T-cell (primary cell): ENCODE measurements around the gene LCE6A. TPM values are rescaled to one million over a fixed set of nuclear protein-coding genes. Genes with fewer than 3 reads are reported as not detected.
A peak's percentile ranks its signal among the peaks of the same experiment; 100 is the strongest.

ENCODE experiments used
- ATAC-seq, 4 experiments: fragments of 200-7000 bp in 3 of 4; fragments of 150-1000 bp in 1 of 4; cut with Tn5 transposase; replicated peaks in 1 of 4; 1 replicate in 3 of 4; 2 replicates in 1 of 4; pipeline ENCODE4 v1.10.0; 2021; ENCODE audit warnings: moderate library complexity in 3 of 4, mild to moderate bottlenecking in 2 of 4, moderate number of reproducible peaks in 1 of 4
- CTCF ChIA-PET, 2 donors: fragments of 300-600 bp; sonication (Branson Sonifier 250); formaldehyde crosslinking; loops; one replicate each; lab custom pipeline; 2022; ENCODE audit warnings: antibody characterized with exemption in 2 of 2; lab: Charles Lee
- POLR2A ChIA-PET, 2 donors: fragments of 300-600 bp; sonication (Branson Sonifier 250); formaldehyde crosslinking; loops; one replicate each; lab custom pipeline; 2022; ENCODE audit warnings: antibody characterized with exemption in 2 of 2; lab: Charles Lee
- DNase-seq, 35 experiments: peaks; one replicate each; pipeline versions ENCODE4 v3.0.0 to v3.0.0-alpha.2; 2013 to 2023
- H3K27ac ChIP-seq: one replicate; pipeline ENCODE4 v1.5.1; 2013; ENCODE audit warnings: low read length
- H3K27me3 ChIP-seq, 2 experiments: replicated peaks in 1 of 2; 1 replicate in 1 of 2; 2 replicates in 1 of 2; pipeline versions ENCODE4 v1.6.1 to v1.7.0; 2013; ENCODE audit warnings: low read length in 1 of 2, mixed read lengths in 1 of 2; ENCODE audit not compliant: control insufficient read depth in 2 of 2, insufficient read depth in 2 of 2; ENCODE audit errors: extremely low read depth in 1 of 2
- H3K36me3 ChIP-seq, 2 donors: 1 replicate in 1 of 2; 2 replicates in 1 of 2; pipeline versions ENCODE4 v1.6.1 to v1.7.0; 2013; ENCODE audit warnings: low read length in 1 of 2; ENCODE audit not compliant: control insufficient read depth in 2 of 2, insufficient read depth in 1 of 2; ENCODE audit errors: extremely low read depth in 1 of 2
- H3K4me1 ChIP-seq, 2 experiments: 1 replicate in 1 of 2; 2 replicates in 1 of 2; pipeline versions ENCODE4 v1.6.1 to v1.7.0; 2013; ENCODE audit warnings: low read length in 2 of 2, mixed read lengths in 1 of 2; ENCODE audit not compliant: insufficient read depth in 2 of 2, control insufficient read depth in 1 of 2; ENCODE audit errors: extremely low read depth in 1 of 2
- H3K4me3 ChIP-seq, 2 donors: 1 replicate in 1 of 2; 2 replicates in 1 of 2; pipeline versions ENCODE4 v1.5.1 to v1.7.0; 2013; ENCODE audit warnings: mild to moderate bottlenecking in 2 of 2, low read length in 1 of 2, moderate library complexity in 1 of 2; ENCODE audit not compliant: control insufficient read depth in 1 of 2; ENCODE audit errors: extremely low read depth in 1 of 2
- H3K9me3 ChIP-seq: 2 replicates; pipeline ENCODE4 v1.7.0; 2013
- H3K27ac Mint-ChIP-seq, 2 donors: one replicate each; pipeline ENCODE4 v1.8.0; 2020 to 2021; ENCODE audit warnings: mild to moderate bottlenecking in 2 of 2, mixed read lengths in 2 of 2
- H3K27me3 Mint-ChIP-seq, 2 donors: one replicate each; pipeline ENCODE4 v1.8.0; 2021 to 2022; ENCODE audit warnings: mixed read lengths in 2 of 2
- H3K36me3 Mint-ChIP-seq: one replicate; pipeline ENCODE4 v1.8.0; 2021; ENCODE audit warnings: mixed read lengths
- H3K4me1 Mint-ChIP-seq, 3 donors: one replicate each; pipeline ENCODE4 v1.8.0; 2020 to 2022; ENCODE audit warnings: mixed read lengths in 3 of 3, mild to moderate bottlenecking in 1 of 3
- H3K4me3 Mint-ChIP-seq, 3 donors: one replicate each; pipeline ENCODE4 v1.8.0; 2020 to 2022; ENCODE audit warnings: mild to moderate bottlenecking in 3 of 3, mixed read lengths in 3 of 3, moderate library complexity in 3 of 3
- H3K9me3 Mint-ChIP-seq, 3 donors: one replicate each; pipeline ENCODE4 v1.8.0; 2020 to 2022; ENCODE audit warnings: mixed read lengths in 3 of 3
- WGBS: methylation state at CpG from one replicate; pipeline ENCODE4 v1.1.5; 2013; ENCODE audit warnings: missing lambda C conversion rate; ENCODE audit not compliant: insufficient coverage; 5-methylcytosine and 5-hydroxymethylcytosine counted together
- total RNA-seq, 35 experiments: library from RNA in 6 of 35; stranded (reverse) in 6 of 35; fragments of 120-200 nt in 1 of 35; gene quantifications; one replicate each; pipeline versions ENCODE4 v1.2.1 to v1.2.4 and lab custom pipeline; 2013 to 2026

The LCE6A gene
- total RNA-seq, 5 donors from 2014 or later (not counting 1 experiment from before 2014, with no cell fraction given): not detected

DNA sequence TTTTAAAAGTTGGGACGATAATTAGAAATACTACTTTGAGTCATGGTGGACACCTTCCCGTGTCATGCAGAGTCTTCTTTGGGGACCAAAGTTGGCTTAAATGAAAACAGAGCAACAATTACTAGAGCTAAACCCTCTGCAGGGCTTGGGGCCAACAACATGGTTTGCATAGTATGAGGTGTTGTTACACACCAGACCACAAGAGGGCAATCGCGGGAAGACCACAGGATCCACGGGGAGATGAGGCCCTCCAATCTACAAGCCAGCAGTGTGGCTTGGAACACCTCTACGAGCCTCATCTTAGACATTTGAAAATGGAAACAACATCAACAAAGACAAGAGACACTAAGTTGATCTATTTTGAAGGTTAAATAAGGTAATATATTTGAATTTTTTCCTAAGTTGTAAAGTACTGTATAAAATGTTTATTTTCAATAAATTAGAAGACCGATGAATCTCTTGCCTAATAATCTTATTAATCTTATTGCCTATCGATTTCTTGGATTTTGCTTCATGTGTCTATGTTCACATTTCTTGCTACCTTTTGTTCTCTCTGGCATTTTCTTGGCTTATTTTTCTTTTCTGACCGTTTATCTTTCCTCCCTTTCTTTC, 27.3 kb downstream of the LCE6A start:
- WGBS: 88% methylated on average over 2 of the region's 9 CpGs
- DNase-seq (peak in 32 of 35 experiments; percentile 6 to 67 (median 32)), ATAC-seq (peak in 2 of 4 experiments; percentile 38 to 53)
- peaks cover 8 to 10% of the 10 kb centered on the region in 2 donors for H3K27me3 Mint-ChIP-seq
- no peaks in the 10 kb centered on the region for H3K9me3 ChIP-seq
- H3K4me3 ChIP-seq: no peak overlapping the region
- no peaks in the 10 kb centered on the region for H3K4me1 ChIP-seq
- no peak overlapping the region for H3K4me3 Mint-ChIP-seq
- no peaks in the 10 kb centered on the region for H3K36me3 Mint-ChIP-seq
- peaks cover 0 to 21% of the 10 kb centered on the region in 2 experiments for H3K27me3 ChIP-seq
- CTCF ChIA-PET: interaction anchor here in 1 of 2 donors (1.1 kb wide), 1 partner anchor 8 kb away, joined by 4 read pairs; the partner anchor contains the start of gene SMCP
- POLR2A ChIA-PET: no interaction called here
- no peaks in the 10 kb centered on the region for H3K4me1 Mint-ChIP-seq
- no peaks in the 10 kb centered on the region for H3K9me3 Mint-ChIP-seq
- H3K27ac Mint-ChIP-seq: no peak overlapping the region
- H3K27ac ChIP-seq: no peak overlapping the region
- no peaks in the 10 kb centered on the region for H3K36me3 ChIP-seq

DNA sequence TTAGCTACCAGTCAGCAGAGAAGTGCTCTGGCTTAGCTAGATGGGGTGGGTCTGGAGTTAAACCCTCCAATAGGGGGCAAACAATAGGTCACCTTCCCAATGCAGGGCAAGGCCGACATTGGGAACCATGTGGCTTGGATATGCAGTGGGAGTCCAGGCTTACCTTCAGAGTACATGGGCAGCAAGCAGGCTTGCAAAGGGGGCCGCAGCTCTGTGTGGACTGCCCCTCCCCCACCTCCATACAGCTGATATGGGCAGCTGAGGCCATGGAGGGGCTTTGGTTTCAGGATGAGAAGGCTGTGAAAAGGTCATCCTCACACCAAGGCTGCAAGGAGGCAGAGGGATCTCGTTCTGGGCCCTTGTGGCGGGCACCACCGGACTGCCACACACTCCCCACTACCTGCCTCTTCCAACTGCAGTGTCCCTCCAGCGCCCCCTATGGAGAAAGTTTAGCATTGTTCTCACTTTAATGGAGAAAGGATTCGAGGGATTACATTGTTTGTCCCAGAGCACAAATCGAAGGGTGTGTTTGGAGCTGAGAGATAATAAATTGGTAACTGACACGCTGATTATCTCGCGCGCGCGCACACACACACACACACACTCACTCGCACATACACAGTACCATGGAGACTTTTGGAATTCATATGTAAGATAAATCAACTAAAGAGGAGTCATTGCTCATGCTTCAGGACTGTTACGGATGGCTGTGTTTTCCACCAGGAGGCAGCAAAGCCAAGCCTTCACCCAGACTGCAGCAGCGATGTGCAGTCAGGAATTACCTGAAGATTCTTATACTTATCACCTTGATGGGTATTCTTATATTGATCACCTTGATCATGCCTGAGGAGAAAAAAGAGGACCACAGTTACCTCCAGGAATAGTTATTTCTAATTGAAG, 28.4 kb downstream of the LCE6A start:
- Mint-ChIP-seq H3K36me3 (no peaks in the 10 kb centered on the region), H3K27ac (no peak overlapping the region), H3K4me1 (no peaks in the 10 kb centered on the region), H3K4me3 (no peak overlapping the region), H3K27me3 (peaks cover 10 to 16% of the 10 kb centered on the region in 2 donors), H3K9me3 (no peaks in the 10 kb centered on the region)
- ATAC-seq (no peak), DNase-seq (no peak)
- no peak overlapping the region for H3K27ac ChIP-seq
- no peaks in the 10 kb centered on the region for H3K36me3 ChIP-seq
- no peaks in the 10 kb centered on the region for H3K4me1 ChIP-seq
- CTCF ChIA-PET: no interaction called here
- no peaks in the 10 kb centered on the region for H3K9me3 ChIP-seq
- POLR2A ChIA-PET: interaction anchor here in 1 of 2 donors (0.9 kb wide), 1 partner anchor 404 kb away, joined by 4 read pairs; no protein-coding TSS in a partner anchor
- peaks cover 0 to 19% of the 10 kb centered on the region in 2 experiments for H3K27me3 ChIP-seq
- WGBS: no CpG with 5 or more reads among the region's 17 CpGs
- no peak overlapping the region for H3K4me3 ChIP-seq

DNA sequence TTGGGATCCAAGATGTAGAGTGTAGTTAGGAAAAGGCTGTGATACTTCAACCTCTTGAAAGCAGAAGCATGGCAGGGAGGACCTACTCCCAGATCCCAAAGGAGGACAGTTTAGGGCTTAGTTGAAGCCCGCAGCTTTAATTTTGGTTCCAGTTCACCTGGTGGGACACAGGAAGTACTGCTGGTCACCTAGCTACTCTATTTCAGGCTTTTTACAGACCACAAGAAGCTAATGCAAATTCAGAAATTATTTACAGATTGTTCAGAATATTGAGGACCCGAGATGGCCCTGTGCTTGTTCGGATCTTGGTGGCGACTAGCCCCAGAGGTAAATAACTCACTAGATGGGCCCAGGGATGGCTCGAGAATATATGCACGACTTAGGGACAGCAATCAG, 29.1 kb downstream of the LCE6A start:
- Mint-ChIP-seq H3K27ac (no peak overlapping the region), H3K9me3 (no peaks in the 10 kb centered on the region), H3K4me1 (no peaks in the 10 kb centered on the region), H3K27me3 (peaks cover 14 to 16% of the 10 kb centered on the region in 2 donors), H3K36me3 (no peaks in the 10 kb centered on the region), H3K4me3 (no peak overlapping the region)
- DNase-seq (no peak), ATAC-seq (no peak)
- CTCF ChIA-PET: no interaction called here
- WGBS: 89% methylated on average over 6 of the region's 6 CpGs
- Histone ChIP-seq H3K27ac (no peak overlapping the region), H3K27me3 (peaks cover 0 to 19% of the 10 kb centered on the region in 2 experiments), H3K4me3 (no peak overlapping the region), H3K4me1 (no peaks in the 10 kb centered on the region), H3K9me3 (no peaks in the 10 kb centered on the region), H3K36me3 (no peaks in the 10 kb centered on the region)
- POLR2A ChIA-PET: interaction anchor here in 1 of 2 donors (0.9 kb wide), 1 partner anchor 404 kb away, joined by 4 read pairs; no protein-coding TSS in a partner anchor

DNA sequence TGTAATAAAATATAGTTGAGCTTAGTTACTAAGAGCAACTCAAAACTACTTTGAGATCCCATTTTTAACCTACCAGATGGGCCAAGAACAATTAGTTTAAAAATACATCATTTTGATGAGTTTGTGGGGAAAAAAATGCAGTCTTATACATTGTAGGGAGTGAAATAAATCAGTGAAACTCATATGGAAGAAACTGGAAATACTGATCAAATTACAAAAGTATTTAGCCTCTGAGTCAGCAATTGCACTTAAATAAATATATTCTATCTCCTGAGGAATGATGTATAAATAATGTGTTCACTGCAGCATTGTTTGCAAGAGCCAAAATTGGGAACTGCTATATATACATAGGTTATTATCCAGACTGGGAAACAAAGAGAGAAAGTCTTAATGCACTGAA, 30.8 kb downstream of the LCE6A start:
- Mint-ChIP-seq H3K4me1 (no peaks in the 10 kb centered on the region), H3K9me3 (peaks cover 0 to 1% (median 0%) of the 10 kb centered on the region in 3 donors), H3K27me3 (peaks cover 19 to 28% of the 10 kb centered on the region in 2 donors), H3K4me3 (no peak overlapping the region), H3K27ac (no peak overlapping the region), H3K36me3 (no peaks in the 10 kb centered on the region)
- no peaks in the 10 kb centered on the region for H3K4me1 ChIP-seq
- H3K27me3 ChIP-seq: peaks cover 0 to 16% of the 10 kb centered on the region in 2 experiments
- POLR2A ChIA-PET: no interaction called here
- ATAC-seq: no peak
- H3K36me3 ChIP-seq: no peaks in the 10 kb centered on the region
- no peak overlapping the region for H3K27ac ChIP-seq
- no peak for DNase-seq
- no peaks in the 10 kb centered on the region for H3K9me3 ChIP-seq
- CTCF ChIA-PET: interaction anchor here in 1 of 2 donors (1.3 kb wide), 1 partner anchor 415 kb away, joined by 8 read pairs; no protein-coding TSS in a partner anchor
- H3K4me3 ChIP-seq: no peak overlapping the region

DNA sequence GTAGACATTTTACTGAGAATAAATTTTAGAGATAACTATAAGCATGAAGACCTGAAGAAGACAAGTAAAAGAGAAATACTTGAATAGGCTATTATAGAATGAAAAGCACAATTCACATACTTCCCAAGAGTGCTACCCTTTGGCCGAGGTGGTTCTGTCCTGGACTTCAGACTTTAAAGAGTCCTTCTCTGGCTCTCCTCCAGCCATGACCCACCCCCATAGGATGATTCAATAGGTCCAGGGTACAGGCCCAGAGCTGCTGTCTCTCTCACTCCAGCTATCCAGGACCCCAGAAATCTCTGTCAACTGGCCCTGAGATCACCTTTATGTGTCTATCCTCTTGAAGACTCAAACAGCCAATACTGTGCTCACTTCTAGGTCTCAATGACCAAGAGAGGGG, 34.2 kb downstream of the LCE6A start:
- DNase-seq (no peak), ATAC-seq (no peak)
- H3K4me3 ChIP-seq: no peak overlapping the region
- no peaks in the 10 kb centered on the region for H3K9me3 ChIP-seq
- Mint-ChIP-seq H3K36me3 (no peaks in the 10 kb centered on the region), H3K27me3 (peaks cover 19 to 34% of the 10 kb centered on the region in 2 donors), H3K27ac (no peak overlapping the region), H3K4me3 (no peak overlapping the region), H3K4me1 (peaks cover 0 to 5% (median 0%) of the 10 kb centered on the region in 3 donors), H3K9me3 (peaks cover 0 to 5% (median 0%) of the 10 kb centered on the region in 3 donors)
- no CpG with 5 or more reads among the region's 1 CpG for WGBS
- H3K27me3 ChIP-seq: peaks cover 0 to 5% of the 10 kb centered on the region in 2 experiments
- ChIA-PET CTCF (no interaction called here), POLR2A (no interaction called here)
- H3K36me3 ChIP-seq: no peaks in the 10 kb centered on the region
- H3K4me1 ChIP-seq: no peaks in the 10 kb centered on the region
- H3K27ac ChIP-seq: no peak overlapping the region

GRCh38 chr1:152878042-152878441, 35.4 kb downstream of the LCE6A start, which contains the start of gene SMCP:
Gene SMCP (plus strand): TSS chr1:152878322. CDS start chr1:152884423, 6,101 bp downstream.
- no peak within 1 kb of the TSS for H3K27ac ChIP-seq
- Mint-ChIP-seq H3K27me3 (peaks cover 15 to 31% of the 10 kb centered on the region in 2 donors), H3K9me3 (peaks cover 0 to 5% (median 0%) of the 10 kb centered on the region in 3 donors), H3K36me3 (no peaks in the 10 kb centered on the region), H3K4me1 (peaks cover 0 to 5% (median 0%) of the 10 kb centered on the region in 3 donors), H3K4me3 (no peak within 1 kb of the TSS), H3K27ac (no peak within 1 kb of the TSS)
- DNase-seq (peak in 1 of 35 experiments; percentile 5), ATAC-seq (no peak)
- 0% methylated on average over 1 of the region's 1 CpG for WGBS
- no peaks in the 10 kb centered on the region for H3K27me3 ChIP-seq
- no peaks in the 10 kb centered on the region for H3K4me1 ChIP-seq
- H3K9me3 ChIP-seq: no peaks in the 10 kb centered on the region
- H3K4me3 ChIP-seq: no peak within 1 kb of the TSS
- H3K36me3 ChIP-seq: no peaks in the 10 kb centered on the region
- POLR2A ChIA-PET: no interaction called here
- CTCF ChIA-PET: interaction anchor here in 1 of 2 donors (1.0 kb wide), 1 partner anchor 8 kb away, joined by 4 read pairs; no protein-coding TSS in a partner anchor
